RWPE2 (cell line): Measurements from ENCODE around the gene ETFB.

Experiments used
- ATAC-seq: fragments of 200-7000 bp; cut with Tn5 transposase; 3 replicates; pipeline ENCODE4 v1.9.1; 2021; ENCODE audit warnings: low read depth
- DNase-seq: peaks from one replicate; pipeline ENCODE4 v3.0.0-alpha.2; 2020; ENCODE audit warnings: low spot score
- H3K27ac ChIP-seq: fragments of 450-650 bp; 2 replicates; pipeline ENCODE4 v1.5.1; 2017; ENCODE audit warnings: mild to moderate bottlenecking; ENCODE audit not compliant: poor library complexity, severe bottlenecking
- H3K27me3 ChIP-seq: fragments of 250-450 bp; sonication (Bioruptor Pico); 2 replicates; pipeline ENCODE4 v1.5.1; 2021; ENCODE audit warnings: mild to moderate bottlenecking, moderate library complexity; ENCODE audit not compliant: insufficient read depth, poor library complexity, severe bottlenecking
- H3K36me3 ChIP-seq: fragments of 250-450 bp; sonication (Bioruptor Pico); 2 replicates; pipeline ENCODE4 v1.5.1; 2020; ENCODE audit warnings: low read depth, mild to moderate bottlenecking, moderate library complexity
- H3K4me1 ChIP-seq: fragments of 250-450 bp; sonication (Bioruptor Pico); 2 replicates; pipeline ENCODE4 v1.5.1; 2021; ENCODE audit warnings: mild to moderate bottlenecking, moderate library complexity; ENCODE audit not compliant: insufficient read depth, poor library complexity, severe bottlenecking
- H3K4me3 ChIP-seq: fragments of 250-450 bp; sonication (Bioruptor Pico); 2 replicates; pipeline ENCODE4 v1.5.1; 2021; ENCODE audit warnings: mild to moderate bottlenecking, moderate library complexity; ENCODE audit not compliant: severe bottlenecking
- H3K9me3 ChIP-seq: fragments of 250-450 bp; sonication (Bioruptor Pico); 2 replicates; pipeline ENCODE4 v1.5.1; 2021; ENCODE audit warnings: mild to moderate bottlenecking, moderate library complexity; ENCODE audit not compliant: severe bottlenecking
- TF ChIP-seq, protein P1 (sequence below): fragments of 450-650 bp; IDR thresholded peaks from one replicate; pipeline ENCODE4 v1.5.1; 2017; ENCODE audit warnings: mild to moderate bottlenecking, moderate library complexity; ENCODE audit not compliant: poor library complexity, severe bottlenecking

ETFB gene

DNA sequence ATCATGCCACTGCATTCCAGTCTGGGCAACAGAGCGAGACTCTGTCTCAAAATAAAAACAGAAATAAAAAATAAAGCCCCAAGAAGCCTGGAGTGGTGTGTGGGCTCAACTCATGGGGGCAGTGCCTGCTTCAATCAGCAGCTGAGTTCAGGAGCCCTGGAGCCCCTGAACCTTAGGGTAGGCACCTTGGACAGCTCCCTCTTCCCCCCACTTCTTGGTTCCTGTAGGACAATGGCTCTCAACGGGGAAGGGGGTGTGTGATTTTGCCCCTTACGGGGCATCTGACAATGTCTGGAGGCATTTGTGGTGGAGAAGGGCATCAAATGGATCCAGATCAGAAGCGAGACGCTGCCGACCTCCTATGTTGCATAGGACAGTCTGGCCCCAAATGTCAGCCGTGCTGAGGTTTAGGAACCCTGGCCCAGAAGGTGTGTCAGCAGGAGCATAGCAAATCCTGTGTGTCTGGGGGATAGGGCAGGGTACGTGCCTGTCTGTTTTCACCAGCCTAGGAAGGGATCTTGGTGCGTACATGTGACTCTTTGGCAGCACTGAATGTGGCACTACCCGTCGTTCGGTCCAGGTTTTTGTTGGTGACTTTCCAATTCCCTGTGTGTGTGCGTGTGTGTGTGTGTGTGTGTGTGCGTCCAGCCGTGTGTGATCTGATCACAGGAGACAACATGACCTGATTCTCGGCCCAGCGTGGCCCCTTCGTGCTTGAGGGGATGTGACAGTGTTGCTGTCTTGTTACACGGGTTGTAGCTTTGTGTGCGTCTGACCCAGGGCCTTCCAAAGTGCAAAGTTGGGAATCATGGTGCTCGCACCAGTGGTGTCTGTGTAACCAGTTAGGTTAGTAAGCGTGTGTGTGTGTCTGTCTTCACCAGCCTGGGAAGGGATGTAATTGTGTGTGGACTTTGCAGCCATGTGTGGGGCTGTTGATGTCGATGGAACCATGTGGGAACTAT is 47.2 kb downstream of the ETFB start:
- Histone ChIP-seq H3K36me3 (no peaks in the 10 kb centered on the region), H3K4me1 (no peaks in the 10 kb centered on the region), H3K9me3 (no peaks in the 10 kb centered on the region), H3K27ac (no peak overlapping the region), H3K27me3 (no peaks in the 10 kb centered on the region), H3K4me3 (no peak overlapping the region)
- DNase-seq (no peak), ATAC-seq (no peak)
- TF ChIP-seq, protein P1, sequence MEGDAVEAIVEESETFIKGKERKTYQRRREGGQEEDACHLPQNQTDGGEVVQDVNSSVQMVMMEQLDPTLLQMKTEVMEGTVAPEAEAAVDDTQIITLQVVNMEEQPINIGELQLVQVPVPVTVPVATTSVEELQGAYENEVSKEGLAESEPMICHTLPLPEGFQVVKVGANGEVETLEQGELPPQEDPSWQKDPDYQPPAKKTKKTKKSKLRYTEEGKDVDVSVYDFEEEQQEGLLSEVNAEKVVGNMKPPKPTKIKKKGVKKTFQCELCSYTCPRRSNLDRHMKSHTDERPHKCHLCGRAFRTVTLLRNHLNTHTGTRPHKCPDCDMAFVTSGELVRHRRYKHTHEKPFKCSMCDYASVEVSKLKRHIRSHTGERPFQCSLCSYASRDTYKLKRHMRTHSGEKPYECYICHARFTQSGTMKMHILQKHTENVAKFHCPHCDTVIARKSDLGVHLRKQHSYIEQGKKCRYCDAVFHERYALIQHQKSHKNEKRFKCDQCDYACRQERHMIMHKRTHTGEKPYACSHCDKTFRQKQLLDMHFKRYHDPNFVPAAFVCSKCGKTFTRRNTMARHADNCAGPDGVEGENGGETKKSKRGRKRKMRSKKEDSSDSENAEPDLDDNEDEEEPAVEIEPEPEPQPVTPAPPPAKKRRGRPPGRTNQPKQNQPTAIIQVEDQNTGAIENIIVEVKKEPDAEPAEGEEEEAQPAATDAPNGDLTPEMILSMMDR = no peak

DNA sequence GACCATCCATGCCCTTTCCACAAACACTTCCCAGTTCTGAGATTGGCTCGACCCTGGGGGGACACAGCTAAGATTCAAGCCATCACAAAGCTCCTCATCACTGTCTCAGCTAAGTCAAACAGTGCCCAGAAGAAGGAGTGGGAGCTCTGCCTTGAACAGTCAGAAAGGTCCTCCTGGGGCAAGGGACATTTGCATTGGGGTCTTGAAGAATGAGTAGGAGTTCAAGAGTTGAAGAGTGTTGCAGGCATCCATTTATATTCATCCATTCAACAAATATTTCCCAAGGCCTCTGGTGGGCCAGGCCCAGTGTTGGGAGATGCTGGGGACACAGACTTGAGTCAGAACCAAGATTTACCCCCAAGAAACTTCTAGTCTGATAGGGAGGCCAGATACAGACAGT is 48.2 kb downstream of the ETFB start:
- TF ChIP-seq, protein P1 = no peak
- Histone ChIP-seq H3K4me3 (no peak overlapping the region), H3K27me3 (peaks cover 3% of the 10 kb centered on the region), H3K4me1 (no peaks in the 10 kb centered on the region), H3K9me3 (no peaks in the 10 kb centered on the region), H3K27ac (no peak overlapping the region), H3K36me3 (no peaks in the 10 kb centered on the region)
- no peak for DNase-seq
- no peak for ATAC-seq

DNA sequence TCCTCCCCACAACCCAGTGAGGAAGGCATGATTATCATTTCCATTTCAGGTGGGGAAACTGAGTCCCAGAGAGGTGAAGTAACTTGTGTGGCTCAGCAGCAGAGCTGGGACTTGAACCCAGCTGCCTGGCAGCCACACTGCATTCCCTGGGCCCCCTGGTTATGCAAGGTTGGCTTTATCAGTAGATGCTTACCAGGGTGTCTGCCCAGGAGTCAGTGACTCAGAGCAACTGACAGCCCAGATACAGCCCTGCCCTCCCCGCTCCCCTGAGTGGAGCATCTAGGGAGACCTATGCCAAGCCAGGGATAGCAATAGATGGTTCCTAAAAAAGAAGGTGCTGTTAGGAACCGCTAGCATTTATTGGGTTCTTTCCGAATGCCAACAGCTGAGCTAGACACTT is 48.8 kb downstream of the ETFB start:
- peaks cover 6% of the 10 kb centered on the region for H3K27me3 ChIP-seq
- ATAC-seq = no peak

DNA sequence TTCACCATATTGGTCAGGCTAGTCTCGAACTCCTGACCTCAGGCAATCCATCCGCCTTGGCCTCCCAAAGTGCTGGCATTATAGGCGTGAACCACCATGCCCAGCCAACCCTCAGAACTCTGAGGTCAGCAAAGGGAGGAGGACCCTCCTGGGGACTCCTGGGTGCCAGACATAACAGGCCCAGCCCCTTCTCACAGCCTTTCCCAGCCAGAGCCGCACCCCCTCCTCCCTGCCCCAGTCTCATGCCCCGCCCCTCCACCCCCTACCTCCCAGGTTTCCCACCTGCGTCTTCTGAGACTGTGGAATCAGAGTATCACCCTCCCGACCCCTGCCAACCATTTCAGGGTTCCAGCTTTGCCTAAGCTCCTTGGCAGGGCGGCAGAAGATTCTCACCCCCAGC is 49.5 kb downstream of the ETFB start:
- Histone ChIP-seq H3K27me3 (peaks cover 12% of the 10 kb centered on the region), H3K36me3 (no peaks in the 10 kb centered on the region), H3K27ac (no peak overlapping the region), H3K4me3 (no peak overlapping the region), H3K4me1 (no peaks in the 10 kb centered on the region), H3K9me3 (no peaks in the 10 kb centered on the region)
- ATAC-seq (no peak), DNase-seq (no peak)
- TF ChIP-seq, protein P1 = no peak

More for the DNA sequence above, 48.8 kb downstream of the ETFB start:
- Histone ChIP-seq H3K36me3 (no peaks in the 10 kb centered on the region), H3K27ac (no peak overlapping the region), H3K4me1 (no peaks in the 10 kb centered on the region), H3K9me3 (no peaks in the 10 kb centered on the region), H3K4me3 (no peak overlapping the region)
- TF ChIP-seq, protein P1 = no peak
- no peak for DNase-seq
